Measurements from ENCODE around the gene ISM2. TPM values are rescaled to one million over a fixed set of nuclear protein-coding genes. Genes with fewer than 3 reads are reported as not detected.

ISM2 gene
- total and polyA plus RNA-seq, 2 of the 13 experiments (the other 11 are each of a cell fraction or from before 2014, with no cell fraction given), result 1.8 to 40.7 TPM

- TF ChIP-seq ZHX1 (CRISPR knock-in tag; IDR thresholded peaks at IDR 0.05; ENCODE audit: low read depth) (0 out of 2 replicates have a peak, but pooled peaks have one; percentile 14), SP4 (CRISPR knock-in tag; IDR thresholded peaks at IDR 0.05) (peak; percentile 52; the same call in 1 of the 2 replicates), IKZF4 (CRISPR knock-in tag; IDR thresholded peaks at IDR 0.05; ENCODE audit: borderline replicate concordance, low read depth, not compliant biosample characterization) (peak; percentile 91), TGIF2 (CRISPR knock-in tag; IDR thresholded peaks at IDR 0.05) (peak; percentile 28; the same call in 1 of the 2 replicates), NRL (CRISPR knock-in tag; IDR thresholded peaks at IDR 0.05; ENCODE audit: borderline replicate concordance) (peak; percentile 34; the same call in 1 of the 2 replicates), POGK (CRISPR knock-in tag; conservative IDR thresholded peaks at IDR 0.05) (peak; percentile 72), MATR3 (CRISPR knock-in tag; IDR thresholded peaks at IDR 0.05) (no peak), ELK4 (CRISPR knock-in tag; IDR thresholded peaks at IDR 0.05; ENCODE audit: borderline replicate concordance) (no peak), CENPT (CRISPR knock-in tag; IDR thresholded peaks at IDR 0.05; ENCODE audit: low read depth) (0 out of 2 replicates have a peak, but pooled peaks have one; percentile 43), SRSF9 (IDR thresholded peaks at IDR 0.05; ENCODE audit: borderline replicate concordance, insufficient read depth, low read depth, low read length, poor library complexity, severe bottlenecking) (no peak), HOXA9 (CRISPR knock-in tag; IDR thresholded peaks at IDR 0.05; ENCODE audit: borderline replicate concordance) (peak; percentile 71; the same call in 1 of the 2 replicates), ZNF850 (CRISPR knock-in tag; conservative IDR thresholded peaks at IDR 0.05) (no peak), SPEN (CRISPR knock-in tag; IDR thresholded peaks at IDR 0.05; ENCODE audit: low read depth) (no peak; the same call in 1 of the 2 replicates)
- TF ChIP-seq, protein P1, sequence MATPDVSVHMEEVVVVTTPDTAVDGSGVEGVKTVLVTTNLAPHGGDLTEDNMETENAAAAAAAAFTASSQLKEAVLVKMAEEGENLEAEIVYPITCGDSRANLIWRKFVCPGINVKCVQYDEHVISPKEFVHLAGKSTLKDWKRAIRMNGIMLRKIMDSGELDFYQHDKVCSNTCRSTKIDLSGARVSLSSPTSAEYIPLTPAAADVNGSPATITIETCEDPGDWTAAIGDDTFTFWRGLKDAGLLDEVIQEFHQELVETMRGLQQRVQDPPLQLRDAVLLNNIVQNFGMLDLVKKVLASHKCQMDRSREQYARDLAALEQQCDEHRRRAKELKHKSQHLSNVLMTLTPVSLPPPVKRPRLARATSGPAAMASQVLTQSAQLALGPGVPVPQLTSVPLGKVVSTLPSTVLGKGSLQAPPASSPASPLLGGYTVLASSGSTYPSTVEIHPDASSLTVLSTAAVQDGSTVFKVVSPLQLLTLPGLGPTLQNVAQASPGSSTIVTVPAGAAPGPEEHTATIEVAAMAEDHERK (CRISPR knock-in tag; IDR thresholded peaks at IDR 0.05; ENCODE audit: low read depth), result no peak
- TF ChIP-seq, protein P2, sequence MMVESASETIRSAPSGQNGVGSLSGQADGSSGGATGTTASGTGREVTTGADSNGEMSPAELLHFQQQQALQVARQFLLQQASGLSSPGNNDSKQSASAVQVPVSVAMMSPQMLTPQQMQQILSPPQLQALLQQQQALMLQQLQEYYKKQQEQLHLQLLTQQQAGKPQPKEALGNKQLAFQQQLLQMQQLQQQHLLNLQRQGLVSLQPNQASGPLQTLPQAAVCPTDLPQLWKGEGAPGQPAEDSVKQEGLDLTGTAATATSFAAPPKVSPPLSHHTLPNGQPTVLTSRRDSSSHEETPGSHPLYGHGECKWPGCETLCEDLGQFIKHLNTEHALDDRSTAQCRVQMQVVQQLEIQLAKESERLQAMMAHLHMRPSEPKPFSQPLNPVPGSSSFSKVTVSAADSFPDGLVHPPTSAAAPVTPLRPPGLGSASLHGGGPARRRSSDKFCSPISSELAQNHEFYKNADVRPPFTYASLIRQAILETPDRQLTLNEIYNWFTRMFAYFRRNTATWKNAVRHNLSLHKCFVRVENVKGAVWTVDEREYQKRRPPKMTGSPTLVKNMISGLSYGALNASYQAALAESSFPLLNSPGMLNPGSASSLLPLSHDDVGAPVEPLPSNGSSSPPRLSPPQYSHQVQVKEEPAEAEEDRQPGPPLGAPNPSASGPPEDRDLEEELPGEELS (CRISPR knock-in tag; IDR thresholded peaks at IDR 0.05), result 0 out of 2 replicates have a peak, but pooled peaks have one; percentile 7
Measured at GRCh38 chr14:77498120-77498979, at the start of gene ISM2 (continued).

Measured in HepG2 (cell line).